Gastroesophageal sphincter (tissue), 4 donors: ENCODE data around the gene STAT6. TPM values are rescaled to one million over a fixed set of nuclear protein-coding genes. Genes with fewer than 3 reads are reported as not detected.

Experiments used
- ATAC-seq: fragments of 150-250 bp; one replicate; pipeline ENCODE4 v1.9.1; 2016; ENCODE audit warnings: mild to moderate bottlenecking, moderate library complexity
- H3K27ac ChIP-seq, 4 donors: fragments of 200-600 bp; sonication (generic) in 3 of 4; 1 replicate in 3 of 4; 2 replicates in 1 of 4; pipeline ENCODE4 v1.5.1; 2016 to 2019
- H3K27me3 ChIP-seq: fragments of 200-600 bp; sonication (generic); one replicate; pipeline ENCODE4 v1.5.1; 2019
- H3K36me3 ChIP-seq, 2 donors: fragments of 200-600 bp; sonication (generic); one replicate each; pipeline ENCODE4 v1.5.1; 2019; ENCODE audit warnings: control low read depth in 1 of 2
- H3K4me1 ChIP-seq, 3 donors: fragments of 200-600 bp; sonication (generic); 1 replicate in 2 of 3; 2 replicates in 1 of 3; pipeline ENCODE4 v1.5.1; 2016 to 2019; ENCODE audit warnings: control low read depth in 2 of 3
- H3K4me3 ChIP-seq, 2 donors: fragments of 200-600 bp; sonication (generic); one replicate each; pipeline ENCODE4 v1.5.1; 2019; ENCODE audit warnings: mild to moderate bottlenecking in 1 of 2, moderate library complexity in 1 of 2
- H3K9me3 ChIP-seq, 3 donors: fragments of 200-600 bp; sonication (generic); one replicate each; pipeline ENCODE4 v1.5.1; 2017 to 2019; ENCODE audit warnings: control low read depth in 2 of 3
- CTCF ChIP-seq, 4 experiments: fragments of 200-600 bp in 2 of 4; fragments of 450-650 bp in 2 of 4; sonication (generic) in 1 of 4; IDR thresholded peaks; one replicate each; pipeline ENCODE4 v1.5.1; 2017 to 2019; ENCODE audit warnings: antibody characterized with exemption in 4 of 4, mild to moderate bottlenecking in 2 of 4, moderate library complexity in 2 of 4
- EP300 ChIP-seq: sonication (generic); formaldehyde crosslinking; IDR thresholded peaks from one replicate; pipeline ENCODE4 v1.6.1; 2017; ENCODE audit warnings: antibody characterized with exemption, mild to moderate bottlenecking
- POLR2A ChIP-seq, 2 donors: fragments of 450-650 bp; IDR thresholded peaks; one replicate each; pipeline ENCODE4 v1.6.1; 2017; ENCODE audit warnings: antibody characterized with exemption in 2 of 2, mild to moderate bottlenecking in 2 of 2, moderate library complexity in 1 of 2
- POLR2AphosphoS5 ChIP-seq: sonication (generic); formaldehyde crosslinking; IDR thresholded peaks from one replicate; pipeline ENCODE4 v1.6.1; 2017; ENCODE audit warnings: antibody characterized with exemption
- WGBS, 2 donors: methylation state at CpG; one replicate each; pipeline ENCODE4 v1.1.5; 2018; ENCODE audit warnings: low coverage in 1 of 2; 5-methylcytosine and 5-hydroxymethylcytosine counted together
- total RNA-seq, 4 donors: library from RNA; depleted of rRNA; stranded (reverse); fragments of >200 nt; gene quantifications; one replicate each; pipeline ENCODE4 v1.1.0, GENCODE V29; 2016

Gene STAT6
- total RNA-seq, 4 donors from 2014 or later: 92.5 to 166 (median 156) TPM

- H3K9me3 ChIP-seq: no peaks in the 10 kb centered on the region
- H3K36me3 ChIP-seq: peaks cover 0 to 82% of the 10 kb centered on the region in 2 donors
- TF ChIP-seq POLR2AphosphoS5 (no peak), POLR2A (IDR thresholded peaks at IDR 0.05) (no peak), CTCF (IDR thresholded peaks at IDR 0.05) (no peak), EP300 (no peak)
- peaks cover 0 to 52% (median 21%) of the 10 kb centered on the region in 3 donors for H3K4me1 ChIP-seq
- no peak for ATAC-seq
- peak overlapping the region in 1 of 4 donors; percentile 29 for H3K27ac ChIP-seq
- H3K4me3 ChIP-seq: no peak overlapping the region
- 100% methylated on average over 1 of the region's 14 CpGs; no CpG with 5 or more reads in 1 of the 2 donors for WGBS, 2 donors
- no peaks in the 10 kb centered on the region for H3K27me3 ChIP-seq
These were observed 6.0 kb downstream of the STAT6 start for GRCh38 chr12:57105011-57105753.

GRCh38 chr12:57104292-57104910 lies 6.8 kb downstream of the STAT6 start:
- no CpG with 5 or more reads among the region's 12 CpGs for WGBS, 2 donors
- TF ChIP-seq CTCF (IDR thresholded peaks at IDR 0.05): no peak
- TF ChIP-seq EP300: no peak
- TF ChIP-seq POLR2A (IDR thresholded peaks at IDR 0.05): no peak
- TF ChIP-seq POLR2AphosphoS5: no peak
- H3K9me3 ChIP-seq: no peaks in the 10 kb centered on the region
- H3K27me3 ChIP-seq: no peaks in the 10 kb centered on the region
- no peak for ATAC-seq
- H3K36me3 ChIP-seq: peaks cover 0 to 90% of the 10 kb centered on the region in 2 donors
- H3K4me3 ChIP-seq: no peak overlapping the region
- peaks cover 0 to 45% (median 16%) of the 10 kb centered on the region in 3 donors for H3K4me1 ChIP-seq
- no peak overlapping the region for H3K27ac ChIP-seq

GRCh38 chr12:57103856-57104255 lies 7.3 kb downstream of the STAT6 start:
- WGBS, 2 donors: 82 to 84% methylated on average over 6 to 7 of the region's 7 CpGs
- Histone ChIP-seq H3K4me1 (peaks cover 0 to 39% (median 10%) of the 10 kb centered on the region in 3 donors), H3K4me3 (no peak overlapping the region), H3K9me3 (no peaks in the 10 kb centered on the region), H3K36me3 (peaks cover 0 to 96% of the 10 kb centered on the region in 2 donors), H3K27ac (no peak overlapping the region), H3K27me3 (no peaks in the 10 kb centered on the region)
- ATAC-seq: no peak
- TF ChIP-seq POLR2AphosphoS5 (no peak), POLR2A (IDR thresholded peaks at IDR 0.05) (no peak), EP300 (no peak), CTCF (IDR thresholded peaks at IDR 0.05) (no peak)

- H3K9me3 ChIP-seq: no peaks in the 10 kb centered on the region
- no peak for ATAC-seq
- peak overlapping the region in 3 of 4 donors; percentile 23 to 45 (median 42) for H3K27ac ChIP-seq
- H3K4me1 ChIP-seq: peaks cover 0 to 22% (median 0%) of the 10 kb centered on the region in 3 donors
- WGBS, 2 donors: 76% methylated on average over 7 of the region's 15 CpGs; no CpG with 5 or more reads in 1 of the 2 donors
- TF ChIP-seq POLR2AphosphoS5: peak; percentile 41
- TF ChIP-seq EP300: no peak
- no peaks in the 10 kb centered on the region for H3K27me3 ChIP-seq
- H3K36me3 ChIP-seq: peaks cover 0 to 97% of the 10 kb centered on the region in 2 donors
- no peak overlapping the region for H3K4me3 ChIP-seq
These were observed 9.1 kb downstream of the STAT6 start for GRCh38 chr12:57101892-57102695.

- H3K4me3 ChIP-seq: no peak overlapping the region
- H3K27ac ChIP-seq: peak overlapping the region in 2 of 4 donors; percentile 1 to 48
- H3K9me3 ChIP-seq: no peaks in the 10 kb centered on the region
- WGBS, 2 donors: 68 to 69% methylated on average over 8 to 12 of the region's 12 CpGs
- peaks cover 0 to 25% (median 0%) of the 10 kb centered on the region in 3 donors for H3K4me1 ChIP-seq
- H3K36me3 ChIP-seq: peaks cover 0 to 97% of the 10 kb centered on the region in 2 donors
- no peak for ATAC-seq
- H3K27me3 ChIP-seq: no peaks in the 10 kb centered on the region
- TF ChIP-seq EP300 (no peak), CTCF (IDR thresholded peaks at IDR 0.05) (no peak), POLR2A (IDR thresholded peaks at IDR 0.05) (no peak), POLR2AphosphoS5 (no peak)
These were observed 11.4 kb downstream of the STAT6 start for GRCh38 chr12:57099766-57100165.
